Mammary epithelial cell (primary cell): Measurements from ENCODE around the gene OSBPL5.

Source experiments
- EZH2 ChIP-seq: IDR thresholded peaks from 2 replicates; pipeline ENCODE4 v1.6.1; 2012; ENCODE audit warnings: low read length, inconsistent platforms, borderline replicate concordance
- TF ChIP-seq, protein P1 (sequence below), 2 donors: IDR thresholded peaks in 1 of 2; conservative IDR thresholded peaks in 1 of 2; 2 replicates each; pipeline ENCODE4 v1.5.1; 2011 to 2012; ENCODE audit warnings: inconsistent platforms in 2 of 2, low read length in 2 of 2, mild to moderate bottlenecking in 2 of 2, control low read depth in 1 of 2, low read depth in 1 of 2; ENCODE audit not compliant: insufficient read depth in 1 of 2; ENCODE audit errors: extremely low read depth in 1 of 2

DNA sequence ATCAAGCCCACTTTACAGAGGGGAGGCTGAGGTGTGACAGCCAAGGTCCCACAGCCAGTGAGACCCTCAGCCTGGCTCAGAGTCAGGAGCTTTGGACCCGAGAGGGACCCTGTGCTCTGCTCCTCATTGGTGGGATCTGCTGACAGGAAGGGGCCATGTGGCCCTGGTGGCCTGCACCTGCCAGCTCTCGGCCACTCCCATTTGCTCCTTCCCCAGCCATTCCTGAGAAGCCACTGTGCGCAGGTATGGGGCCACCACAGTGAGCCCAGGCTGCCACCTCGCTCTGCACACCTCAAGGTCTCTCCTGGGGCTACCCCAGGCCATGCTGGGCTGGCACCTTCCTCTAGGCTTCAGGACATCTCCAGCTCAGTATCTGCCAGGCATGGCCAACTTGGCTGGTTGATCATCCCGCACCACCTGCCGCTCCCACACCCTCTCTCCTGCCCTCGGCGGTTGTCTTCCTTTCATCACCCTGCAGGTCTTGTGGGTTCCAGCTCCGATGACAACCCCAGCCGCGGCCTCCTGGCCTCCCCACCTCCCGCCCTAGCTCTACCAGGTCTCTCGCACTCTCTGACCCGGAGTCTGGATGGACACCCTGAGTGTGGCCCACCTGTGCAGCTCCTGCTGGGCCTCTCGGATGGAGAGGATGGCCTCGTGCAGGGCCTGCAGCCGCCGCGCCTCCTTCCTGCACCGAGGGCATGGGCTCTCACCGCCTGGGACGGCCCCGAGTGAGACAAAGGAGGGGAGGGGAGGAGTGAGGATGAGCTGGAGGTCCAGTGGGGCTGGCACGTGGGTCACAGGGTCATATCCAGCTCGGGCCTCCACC, 75.7 kb downstream of the OSBPL5 start:
- TF ChIP-seq, protein P1, sequence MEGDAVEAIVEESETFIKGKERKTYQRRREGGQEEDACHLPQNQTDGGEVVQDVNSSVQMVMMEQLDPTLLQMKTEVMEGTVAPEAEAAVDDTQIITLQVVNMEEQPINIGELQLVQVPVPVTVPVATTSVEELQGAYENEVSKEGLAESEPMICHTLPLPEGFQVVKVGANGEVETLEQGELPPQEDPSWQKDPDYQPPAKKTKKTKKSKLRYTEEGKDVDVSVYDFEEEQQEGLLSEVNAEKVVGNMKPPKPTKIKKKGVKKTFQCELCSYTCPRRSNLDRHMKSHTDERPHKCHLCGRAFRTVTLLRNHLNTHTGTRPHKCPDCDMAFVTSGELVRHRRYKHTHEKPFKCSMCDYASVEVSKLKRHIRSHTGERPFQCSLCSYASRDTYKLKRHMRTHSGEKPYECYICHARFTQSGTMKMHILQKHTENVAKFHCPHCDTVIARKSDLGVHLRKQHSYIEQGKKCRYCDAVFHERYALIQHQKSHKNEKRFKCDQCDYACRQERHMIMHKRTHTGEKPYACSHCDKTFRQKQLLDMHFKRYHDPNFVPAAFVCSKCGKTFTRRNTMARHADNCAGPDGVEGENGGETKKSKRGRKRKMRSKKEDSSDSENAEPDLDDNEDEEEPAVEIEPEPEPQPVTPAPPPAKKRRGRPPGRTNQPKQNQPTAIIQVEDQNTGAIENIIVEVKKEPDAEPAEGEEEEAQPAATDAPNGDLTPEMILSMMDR (conservative IDR thresholded peaks at IDR 0.05 in 1 of 2, IDR thresholded peaks at IDR 0.05 in 1 of 2; ENCODE audit: extremely low read depth in 1 of 2, insufficient read depth in 1 of 2, low read depth in 1 of 2, low read length in 2 of 2) = no peak
- TF ChIP-seq EZH2 = no peak
